Kidney epithelial cell (primary cell): Measurements from ENCODE around the gene RHBDD3. TPM values are rescaled to one million over a fixed set of nuclear protein-coding genes. Genes with fewer than 3 reads are reported as not detected.
"Not testable (repeated sequence)": the region's sequence is repeated elsewhere in the genome, so short reads cannot be mapped to it uniquely, and the experiment has no call there.

Experiments
- DNase-seq: peaks from one replicate; pipeline ENCODE4 v3.0.0-alpha.2; 2010; ENCODE audit warnings: low read depth
- H3K27me3 ChIP-seq: 2 replicates; pipeline ENCODE4 v1.6.0; 2011; ENCODE audit warnings: low read length; ENCODE audit not compliant: control insufficient read depth, insufficient read depth
- H3K36me3 ChIP-seq: 2 replicates; pipeline ENCODE4 v1.5.1; 2011; ENCODE audit warnings: low read length; ENCODE audit not compliant: control insufficient read depth, insufficient read depth
- H3K4me3 ChIP-seq: 2 replicates; pipeline ENCODE4 v1.5.1; 2011; ENCODE audit warnings: low read depth, mild to moderate bottlenecking, control low read depth, low read length
- total RNA-seq: library from RNA; depleted of rRNA; stranded (reverse); fragments of >200 nt; gene quantifications from 2 replicates; pipeline ENCODE4 v1.2.3, GENCODE V29; 2015
- TF ChIP-seq, protein P1 (sequence below): IDR thresholded peaks from 2 replicates; pipeline ENCODE4 v1.5.1; 2011; ENCODE audit warnings: mild to moderate bottlenecking, moderate library complexity, low read length, control low read depth, inconsistent platforms; ENCODE audit not compliant: insufficient read depth, poor library complexity, severe bottlenecking

The RHBDD3 gene
- total RNA-seq, 1 donor from 2014 or later = 51.8 TPM

DNA sequence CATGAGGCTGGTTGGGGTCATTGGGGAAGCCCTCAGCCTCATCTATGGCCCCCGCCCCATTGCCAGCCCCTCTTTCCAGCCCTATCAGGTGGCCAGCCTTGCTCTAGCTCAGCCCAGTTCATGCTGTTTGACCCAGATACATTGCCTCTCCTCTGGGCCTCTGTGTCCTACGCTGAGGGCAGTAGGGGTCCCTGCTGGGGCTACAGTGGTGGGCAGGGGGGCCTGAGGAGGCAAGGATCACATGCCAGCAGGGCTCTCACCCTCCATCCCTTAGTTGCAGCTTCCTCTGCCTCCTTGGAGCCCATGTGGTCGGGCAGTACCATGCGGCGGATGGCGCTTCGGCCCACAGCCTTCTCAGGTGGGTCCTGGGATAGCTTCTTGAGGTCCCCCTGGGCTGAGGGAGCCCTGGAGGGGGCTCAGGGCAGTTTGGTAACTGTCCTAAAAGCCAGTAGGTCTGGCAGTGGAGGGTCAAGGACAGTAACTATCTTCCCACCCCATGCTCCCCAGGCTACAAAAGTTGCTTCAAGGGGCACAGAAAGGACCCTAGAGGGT, 42.8 kb downstream of the RHBDD3 start:
- peaks cover 3% of the 10 kb centered on the region for H3K27me3 ChIP-seq
- no peak overlapping the region for H3K4me3 ChIP-seq
- TF ChIP-seq, protein P1, sequence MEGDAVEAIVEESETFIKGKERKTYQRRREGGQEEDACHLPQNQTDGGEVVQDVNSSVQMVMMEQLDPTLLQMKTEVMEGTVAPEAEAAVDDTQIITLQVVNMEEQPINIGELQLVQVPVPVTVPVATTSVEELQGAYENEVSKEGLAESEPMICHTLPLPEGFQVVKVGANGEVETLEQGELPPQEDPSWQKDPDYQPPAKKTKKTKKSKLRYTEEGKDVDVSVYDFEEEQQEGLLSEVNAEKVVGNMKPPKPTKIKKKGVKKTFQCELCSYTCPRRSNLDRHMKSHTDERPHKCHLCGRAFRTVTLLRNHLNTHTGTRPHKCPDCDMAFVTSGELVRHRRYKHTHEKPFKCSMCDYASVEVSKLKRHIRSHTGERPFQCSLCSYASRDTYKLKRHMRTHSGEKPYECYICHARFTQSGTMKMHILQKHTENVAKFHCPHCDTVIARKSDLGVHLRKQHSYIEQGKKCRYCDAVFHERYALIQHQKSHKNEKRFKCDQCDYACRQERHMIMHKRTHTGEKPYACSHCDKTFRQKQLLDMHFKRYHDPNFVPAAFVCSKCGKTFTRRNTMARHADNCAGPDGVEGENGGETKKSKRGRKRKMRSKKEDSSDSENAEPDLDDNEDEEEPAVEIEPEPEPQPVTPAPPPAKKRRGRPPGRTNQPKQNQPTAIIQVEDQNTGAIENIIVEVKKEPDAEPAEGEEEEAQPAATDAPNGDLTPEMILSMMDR = no peak
- DNase-seq = no peak
- H3K36me3 ChIP-seq = no peaks in the 10 kb centered on the region

DNA sequence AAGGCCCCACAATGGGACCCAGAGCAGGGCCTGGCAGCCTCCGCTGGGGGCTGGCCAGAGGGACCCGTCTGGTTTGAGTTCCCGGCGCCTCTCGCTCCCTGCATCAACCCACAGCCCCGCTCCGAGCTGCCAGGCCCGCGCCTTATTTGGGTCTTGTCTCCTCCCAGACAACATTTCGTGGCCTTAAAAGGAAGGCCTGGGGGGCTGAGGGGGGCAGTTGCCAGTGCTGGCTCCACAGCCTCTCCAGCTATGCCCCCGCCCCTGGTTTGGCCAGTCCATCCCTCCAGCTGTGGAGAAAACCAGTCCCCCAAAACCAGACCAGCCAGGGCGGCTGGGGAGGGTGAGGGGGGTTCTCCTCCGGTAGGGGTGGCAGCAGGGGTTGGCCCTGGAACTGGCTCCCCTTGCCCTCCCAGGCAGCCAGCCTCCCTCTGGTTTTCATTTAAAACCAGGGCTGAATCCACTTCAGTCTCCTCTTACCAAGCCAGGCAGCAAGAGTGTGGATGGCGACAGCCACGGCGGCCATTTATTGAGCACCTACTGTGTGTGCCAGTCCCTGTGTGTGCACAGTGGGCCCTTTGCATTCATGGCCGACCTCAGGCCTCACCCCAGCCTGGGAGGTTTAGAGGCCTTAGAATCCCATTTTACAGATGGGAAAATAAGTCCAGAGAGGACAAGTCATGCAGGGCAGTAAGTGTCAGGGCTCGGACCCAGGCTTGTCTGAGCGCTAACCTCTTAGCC, 43.5 kb downstream of the RHBDD3 start:
- DNase-seq = no peak
- TF ChIP-seq, protein P1 = no peak
- H3K4me3 ChIP-seq = no peak overlapping the region
- H3K27me3 ChIP-seq = peaks cover 3% of the 10 kb centered on the region
- no peaks in the 10 kb centered on the region for H3K36me3 ChIP-seq

DNA sequence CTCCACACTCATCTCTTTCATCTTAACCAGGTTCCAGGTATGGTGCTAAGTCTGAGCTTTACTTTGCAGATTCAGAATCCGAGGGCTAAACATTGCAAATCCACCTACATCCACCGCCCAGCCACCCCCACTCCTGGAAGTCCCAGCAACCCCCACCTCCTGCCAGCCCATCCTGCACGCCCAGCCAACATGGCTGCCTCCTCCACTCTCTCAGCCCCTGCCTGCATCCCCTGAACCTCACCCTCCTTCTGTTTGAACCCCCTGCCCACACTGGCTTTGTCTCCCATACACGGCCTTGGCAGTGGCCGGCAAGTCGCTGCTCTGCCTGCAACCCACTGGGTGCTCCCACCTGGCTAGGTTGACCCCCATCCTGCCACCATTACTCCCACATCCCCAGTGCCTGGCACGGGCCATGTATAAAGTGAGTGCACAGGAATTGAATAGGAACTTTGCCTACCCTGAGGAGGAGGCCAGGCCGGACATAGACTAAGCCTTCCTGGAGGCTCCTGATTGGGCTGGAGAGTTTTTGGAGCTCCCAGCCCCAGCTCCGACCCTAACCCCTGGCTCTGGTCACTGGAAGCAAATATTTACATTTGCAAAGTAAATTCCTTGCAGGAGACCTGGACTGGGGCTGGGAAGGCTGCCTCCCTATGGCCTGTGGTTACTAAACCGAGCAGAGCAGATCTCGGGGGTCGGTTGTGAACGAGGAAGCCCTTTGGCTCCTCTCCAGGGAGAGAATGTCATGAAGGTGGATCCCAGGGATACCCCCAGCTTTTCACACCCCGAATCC, 47.7 kb downstream of the RHBDD3 start:
- peaks cover 9% of the 10 kb centered on the region for H3K27me3 ChIP-seq
- H3K36me3 ChIP-seq = no peaks in the 10 kb centered on the region
- TF ChIP-seq, protein P1 = no peak
- H3K4me3 ChIP-seq = no peak overlapping the region
- DNase-seq = no peak

DNA sequence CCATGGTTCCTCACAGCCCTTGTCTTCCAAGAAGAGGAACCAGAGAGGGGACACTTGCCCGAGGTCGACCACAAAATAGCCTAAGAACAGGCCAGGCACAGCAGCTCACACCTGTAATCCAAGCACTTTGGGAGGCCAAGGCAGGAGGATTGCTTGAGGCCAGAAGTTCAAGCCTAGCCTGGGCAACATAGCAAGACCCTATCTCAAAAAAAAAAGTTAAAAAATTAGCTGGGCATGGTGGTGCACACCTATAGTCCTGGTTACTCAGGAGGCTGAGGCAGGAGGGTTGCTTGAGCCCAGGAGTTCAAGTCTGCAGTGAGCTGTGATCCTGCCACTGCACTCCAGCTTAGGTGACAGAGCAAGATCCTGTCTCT, 48.4 kb downstream of the RHBDD3 start:
- not testable (repeated sequence) for H3K4me3 ChIP-seq, DNase-seq, H3K36me3 ChIP-seq
- H3K27me3 ChIP-seq = peaks cover 12% of the 10 kb centered on the region

DNA sequence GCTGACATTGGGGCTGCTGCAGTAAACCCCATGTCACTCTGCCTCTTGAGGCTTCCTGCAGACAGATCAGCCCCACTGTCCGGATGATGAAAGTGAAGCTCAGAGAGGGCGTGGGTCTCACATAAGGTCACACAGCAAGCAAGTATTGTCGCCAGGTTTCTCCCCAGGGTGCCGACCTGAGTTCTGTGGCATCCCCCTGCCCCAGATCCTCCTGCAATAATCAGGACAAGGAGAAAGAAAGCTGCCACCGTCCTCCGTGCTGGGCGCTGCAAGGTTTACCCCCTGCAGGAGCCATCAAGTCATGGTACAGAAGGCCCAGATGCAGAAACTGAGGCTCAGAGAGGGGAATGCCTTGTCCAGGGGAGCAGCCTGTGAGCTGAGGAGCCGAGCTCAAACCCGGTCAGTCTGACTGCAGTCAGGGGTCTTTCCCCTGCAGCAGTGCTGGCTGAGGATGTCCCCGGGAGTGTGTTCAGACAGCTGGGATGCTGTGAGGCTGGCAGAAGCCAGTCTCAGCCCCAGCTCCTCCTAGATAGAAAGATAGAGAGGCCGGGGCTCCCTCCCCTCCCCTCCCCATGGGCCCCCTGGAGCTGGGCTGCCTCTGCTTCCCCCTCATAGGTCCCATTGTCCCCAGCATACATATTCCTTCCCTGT, 48.9 kb downstream of the RHBDD3 start:
- H3K27me3 ChIP-seq = peaks cover 14% of the 10 kb centered on the region
- DNase-seq = no peak
- H3K36me3 ChIP-seq = no peaks in the 10 kb centered on the region
- H3K4me3 ChIP-seq = no peak overlapping the region
- TF ChIP-seq, protein P1 = no peak
